NT2/D1 (cell line): Measurements from ENCODE around the gene FMN2.

Source experiments
- DNase-seq: peaks from one replicate; pipeline ENCODE4 v3.0.0-alpha.2; 2011; ENCODE audit warnings: low read depth, low spot score
- H3K27me3 ChIP-seq: 2 replicates; pipeline ENCODE4 v1.6.0; 2011; ENCODE audit warnings: mild to moderate bottlenecking; ENCODE audit not compliant: insufficient read length, insufficient read depth
- H3K36me3 ChIP-seq: 2 replicates; pipeline ENCODE4 v1.6.1; 2011; ENCODE audit warnings: mild to moderate bottlenecking, low read length, mixed read lengths; ENCODE audit not compliant: insufficient read depth, insufficient read length
- H3K4me1 ChIP-seq: 2 replicates; pipeline ENCODE4 v1.5.1; 2011; ENCODE audit not compliant: insufficient read depth, insufficient read length
- H3K4me3 ChIP-seq: 2 replicates; pipeline ENCODE4 v1.5.1; 2011; ENCODE audit warnings: low read depth; ENCODE audit not compliant: insufficient read length
- H3K9ac ChIP-seq: 2 replicates; pipeline ENCODE4 v1.6.0; 2011; ENCODE audit warnings: low read depth; ENCODE audit not compliant: insufficient read length
- H3K9me3 ChIP-seq: 2 replicates; pipeline ENCODE4 v1.5.1; 2011; ENCODE audit warnings: mild to moderate bottlenecking, low read length; ENCODE audit not compliant: insufficient read depth
- SUZ12 ChIP-seq: IDR thresholded peaks from 2 replicates; pipeline ENCODE4 v1.6.1; 2011; ENCODE audit not compliant: insufficient read length, insufficient read depth; ENCODE audit errors: extremely low read depth
- YY1 ChIP-seq: IDR thresholded peaks from 2 replicates; pipeline ENCODE4 v1.6.1; 2011; ENCODE audit not compliant: insufficient read length, insufficient read depth
- ZNF274 ChIP-seq: IDR thresholded peaks from 2 replicates; pipeline ENCODE4 v1.6.1; 2011; ENCODE audit warnings: mild to moderate bottlenecking, low read depth, low read length

Gene FMN2

GRCh38 chr1:240475832-240476231 lies 384.1 kb downstream of the FMN2 start:
- TF ChIP-seq SUZ12 (no peak), ZNF274 (no peak), YY1 (no peak)
- H3K36me3 ChIP-seq, result no peaks in the 10 kb centered on the region
- H3K9ac ChIP-seq, result no peak overlapping the region
- no peaks in the 10 kb centered on the region for H3K27me3 ChIP-seq
- H3K4me1 ChIP-seq, result peaks cover 3% of the 10 kb centered on the region
- no peak overlapping the region for H3K4me3 ChIP-seq
- no peaks in the 10 kb centered on the region for H3K9me3 ChIP-seq
- no peak for DNase-seq

GRCh38 chr1:240478536-240478935 lies 386.9 kb downstream of the FMN2 start:
- H3K9me3 ChIP-seq, result no peaks in the 10 kb centered on the region
- no peaks in the 10 kb centered on the region for H3K36me3 ChIP-seq
- H3K27me3 ChIP-seq, result no peaks in the 10 kb centered on the region
- no peak overlapping the region for H3K9ac ChIP-seq
- TF ChIP-seq ZNF274 (no peak), YY1 (no peak), SUZ12 (no peak)
- no peak overlapping the region for H3K4me3 ChIP-seq
- DNase-seq, result no peak
- H3K4me1 ChIP-seq, result no peaks in the 10 kb centered on the region

- no peak for TF ChIP-seq ZNF274
- TF ChIP-seq SUZ12, result no peak
- no peak for TF ChIP-seq YY1
- Histone ChIP-seq H3K4me3 (no peak overlapping the region), H3K27me3 (no peaks in the 10 kb centered on the region), H3K9me3 (no peaks in the 10 kb centered on the region; the same call in 1 of the 2 replicates), H3K36me3 (no peaks in the 10 kb centered on the region), H3K9ac (no peak overlapping the region), H3K4me1 (no peaks in the 10 kb centered on the region)
- no peak for DNase-seq
These were observed 393.2 kb downstream of the FMN2 start for GRCh38 chr1:240484804-240485443.

- Histone ChIP-seq H3K4me1 (no peaks in the 10 kb centered on the region), H3K36me3 (no peaks in the 10 kb centered on the region), H3K9me3 (peaks cover under 1% of the 10 kb centered on the region; the same call in 1 of the 2 replicates), H3K27me3 (no peaks in the 10 kb centered on the region), H3K4me3 (no peak overlapping the region), H3K9ac (no peak overlapping the region)
- TF ChIP-seq ZNF274 (no peak), YY1 (no peak), SUZ12 (no peak)
- no peak for DNase-seq
These were observed 394.9 kb downstream of the FMN2 start for GRCh38 chr1:240486611-240487010.

- Histone ChIP-seq H3K9ac (no peak overlapping the region), H3K27me3 (no peaks in the 10 kb centered on the region), H3K36me3 (no peaks in the 10 kb centered on the region), H3K4me1 (no peaks in the 10 kb centered on the region), H3K9me3 (peaks cover 9% of the 10 kb centered on the region; the same call in 1 of the 2 replicates), H3K4me3 (no peak overlapping the region)
- no peak for DNase-seq
- TF ChIP-seq YY1, result no peak
These were observed 395.8 kb downstream of the FMN2 start for GRCh38 chr1:240487493-240487892.

GRCh38 chr1:240491156-240491555 lies 399.5 kb downstream of the FMN2 start:
- no peaks in the 10 kb centered on the region for H3K27me3 ChIP-seq
- no peak overlapping the region for H3K4me3 ChIP-seq
- H3K9ac ChIP-seq, result no peak overlapping the region
- no peaks in the 10 kb centered on the region for H3K36me3 ChIP-seq
- DNase-seq, result peak; percentile 52
- TF ChIP-seq YY1, result no peak
- no peak for TF ChIP-seq ZNF274
- no peak for TF ChIP-seq SUZ12
- H3K9me3 ChIP-seq, result peaks cover 11% of the 10 kb centered on the region; the same call in 1 of the 2 replicates
- no peaks in the 10 kb centered on the region for H3K4me1 ChIP-seq

GRCh38 chr1:240491796-240492195 lies 400.1 kb downstream of the FMN2 start:
- no peak for DNase-seq
- H3K4me3 ChIP-seq, result no peak overlapping the region
- peaks cover 11% of the 10 kb centered on the region; the same call in 1 of the 2 replicates for H3K9me3 ChIP-seq
- H3K27me3 ChIP-seq, result no peaks in the 10 kb centered on the region
- no peaks in the 10 kb centered on the region for H3K4me1 ChIP-seq
- no peak overlapping the region for H3K9ac ChIP-seq
- TF ChIP-seq YY1 (no peak), ZNF274 (no peak), SUZ12 (no peak)
- H3K36me3 ChIP-seq, result no peaks in the 10 kb centered on the region
